K562 (cell line): Measurements from ENCODE around the gene PCBD2. TPM values are rescaled to one million over a fixed set of nuclear protein-coding genes. Genes with fewer than 3 reads are reported as not detected.

Source experiments
- ARID4B ChIP-seq: sonication (generic); formaldehyde crosslinking; IDR thresholded peaks from 2 replicates; pipeline ENCODE4 v1.8.0; 2022; ENCODE audit warnings: mild to moderate bottlenecking, missing genetic modification reagents
- CXXC5 ChIP-seq: fragments of 250-450 bp; sonication (Bioruptor Pico); IDR thresholded peaks from 2 replicates; pipeline ENCODE4 v1.8.0; 2022; ENCODE audit warnings: inconsistent platforms, mild to moderate bottlenecking, moderate library complexity
- E2F4 ChIP-seq: sonication (generic); formaldehyde crosslinking; IDR thresholded peaks from 2 replicates; pipeline ENCODE4 v1.8.0; 2022; ENCODE audit warnings: mild to moderate bottlenecking, low read depth, missing genetic modification reagents
- EZH2 ChIP-seq: IDR thresholded peaks from 2 replicates; pipeline ENCODE4 v1.6.1; 2012; ENCODE audit warnings: low read depth, mild to moderate bottlenecking, inconsistent platforms, low read length, borderline replicate concordance
- HNRNPL ChIP-seq: fragments of 200-400 bp; formaldehyde crosslinking; IDR thresholded peaks from 2 replicates; pipeline ENCODE4 v1.6.1; 2017; ENCODE audit warnings: low read depth, mild to moderate bottlenecking, low read length
- IRF9 ChIP-seq: fragments of 450-650 bp; IDR thresholded peaks from 2 replicates; pipeline ENCODE4 v1.6.1; 2016; ENCODE audit warnings: missing biosample characterization, missing genetic modification characterization
- RB1 ChIP-seq: fragments of 450-650 bp; IDR thresholded peaks from 2 replicates; pipeline ENCODE4 v1.6.1; 2017; ENCODE audit warnings: low read depth, mild to moderate bottlenecking
- TBP ChIP-seq: optimal IDR thresholded peaks from 2 replicates; pipeline ENCODE3; 2011; ENCODE audit warnings: low read depth, low read length, improper control_type of control experiment
- THAP7 ChIP-seq: fragments of 250-450 bp; sonication (Bioruptor Pico); IDR thresholded peaks from 2 replicates; pipeline ENCODE4 v1.5.0; 2021
- ZBTB5 ChIP-seq: fragments of 450-650 bp; IDR thresholded peaks from 2 replicates; pipeline ENCODE4 v1.6.1; 2017; ENCODE audit warnings: antibody characterized with exemption
- ZNF133 ChIP-seq: fragments of 250-450 bp; sonication (Bioruptor Pico); IDR thresholded peaks from 2 replicates; pipeline ENCODE4 v1.4.0; 2020; ENCODE audit warnings: mild to moderate bottlenecking
- ZNF143 ChIP-seq: sonication (generic); formaldehyde crosslinking; IDR thresholded peaks from 2 replicates; pipeline ENCODE4 v1.9.0; 2022; ENCODE audit warnings: mild to moderate bottlenecking, missing genetic modification reagents
- ZNF282 ChIP-seq: sonication (generic); formaldehyde crosslinking; IDR thresholded peaks from 2 replicates; pipeline ENCODE4 v1.8.1; 2023; ENCODE audit warnings: missing genetic modification reagents
- ZNF518B ChIP-seq: fragments of 250-450 bp; sonication (Bioruptor Pico); IDR thresholded peaks from 2 replicates; pipeline ENCODE4 v1.5.0; 2021; ENCODE audit warnings: mild to moderate bottlenecking, moderate library complexity
- ZNF644 ChIP-seq: fragments of 200-800 bp; sonication (Bioruptor generic); IDR thresholded peaks from 2 replicates; pipeline ENCODE4 v1.6.1; 2016; ENCODE audit warnings: low read depth, missing genetic modification characterization, missing compliant biosample characterization
- polyA plus RNA-seq, 8 experiments: library from polyadenylated mRNA; depleted of rRNA in 4 of 8; stranded (reverse) in 5 of 8; unstranded in 3 of 8; fragments of >200 nt; fragmentation: Nextera tagmentation in 2 of 8; fragmentation: Illumina TruSeq in 1 of 8; extraction: Ambion mirVana in 2 of 8; extraction: Trizol in 1 of 8; gene quantifications; 2 replicates each; pipeline versions ENCODE4 v1.2.1 to v1.2.3, GENCODE V29; 2011 to 2014; ENCODE audit warnings: inconsistent platforms in 1 of 8, missing spikeins in 1 of 8
- total RNA-seq, 7 experiments: library from RNA; depleted of rRNA in 6 of 7; stranded (reverse); fragments of >200 nt in 6 of 7; fragmentation: Illumina TruSeq in 2 of 7; extraction: Trizol in 2 of 7; gene quantifications; 2 replicates each; pipeline versions ENCODE4 v1.2.1 to v1.2.3, GENCODE V29; 2011 to 2021; ENCODE audit warnings: low replicate concordance in 1 of 7

PCBD2 gene
- total and polyA plus RNA-seq, 9 of the 15 experiments (the other 6 are each of a cell fraction or from before 2014, with no cell fraction given): 5.2 to 13.8 (median 7.8) TPM

- TF ChIP-seq EZH2 (no peak), HNRNPL (peak; percentile 98), CXXC5 (CRISPR knock-in tag) (peak; percentile 81), ZNF282 (no peak), ZNF143 (no peak), ZNF644 (no peak), ZBTB5 (no peak), THAP7 (no peak), ZNF518B (no peak), TBP (peak; percentile 70), ZNF133 (CRISPR knock-in tag) (no peak), RB1 (peak; percentile 94), E2F4 (CRISPR knock-in tag) (no peak), ARID4B (CRISPR knock-in tag) (peak; percentile 82), IRF9 (tag) (no peak)
These were observed at the start of gene PCBD2 (continued) for GRCh38 chr5:134904610-134905245.
